Adipocyte (in vitro differentiated cells): ENCODE data around the gene CLEC20A.
A peak's percentile ranks its signal among the peaks of the same experiment; 100 is the strongest.
"Not testable (repeated sequence)": the region's sequence is repeated elsewhere in the genome, so short reads cannot be mapped to it uniquely, and the experiment has no call there.

Experiments used
- DNase-seq: peaks from one replicate; pipeline ENCODE4 v3.0.0-alpha.2; 2015; ENCODE audit warnings: low read depth
- H3K27me3 ChIP-seq: replicated peaks from 2 replicates; pipeline ENCODE4 v1.7.0; 2013; ENCODE audit warnings: mild to moderate bottlenecking, low read length, moderate library complexity; ENCODE audit not compliant: control insufficient read depth, insufficient read depth
- H3K36me3 ChIP-seq: 2 replicates; pipeline ENCODE4 v1.7.0; 2013; ENCODE audit warnings: low read length, mild to moderate bottlenecking, moderate library complexity; ENCODE audit not compliant: control insufficient read depth, insufficient read depth, severe bottlenecking
- H3K4me1 ChIP-seq: 2 replicates; pipeline ENCODE4 v1.7.0; 2013; ENCODE audit warnings: mild to moderate bottlenecking, low read length, moderate library complexity; ENCODE audit not compliant: control insufficient read depth, insufficient read depth
- H3K4me3 ChIP-seq: 2 replicates; pipeline ENCODE4 v1.7.0; 2013; ENCODE audit warnings: mild to moderate bottlenecking, low read length, moderate library complexity
- H3K9ac ChIP-seq: 2 replicates; pipeline ENCODE4 v1.7.0; 2013; ENCODE audit warnings: mild to moderate bottlenecking, low read length, moderate library complexity
- H3K9me3 ChIP-seq: 2 replicates; pipeline ENCODE4 v1.7.0; 2013; ENCODE audit warnings: mild to moderate bottlenecking, low read length, moderate library complexity; ENCODE audit not compliant: control insufficient read depth

CLEC20A gene

GRCh38 chr1:178506669-178507068, 9.9 kb upstream of the CLEC20A start:
- DNase-seq, result no peak
- H3K27me3 ChIP-seq, result peaks cover 6% of the 10 kb centered on the region

GRCh38 chr1:178506177-178506576, 9.4 kb upstream of the CLEC20A start:
- H3K27me3 ChIP-seq, result peaks cover 6% of the 10 kb centered on the region
- peaks cover 9% of the 10 kb centered on the region for H3K4me1 ChIP-seq
- no peaks in the 10 kb centered on the region for H3K9me3 ChIP-seq
- no peaks in the 10 kb centered on the region for H3K36me3 ChIP-seq
- no peak for DNase-seq
- H3K4me3 ChIP-seq, result no peak overlapping the region
- no peak overlapping the region for H3K9ac ChIP-seq

More at GRCh38 chr1:178506669-178507068, 9.9 kb upstream of the CLEC20A start:
- H3K4me3 ChIP-seq, result no peak overlapping the region
- no peak overlapping the region for H3K9ac ChIP-seq
- H3K4me1 ChIP-seq, result peaks cover 9% of the 10 kb centered on the region
- no peaks in the 10 kb centered on the region for H3K36me3 ChIP-seq
- no peaks in the 10 kb centered on the region for H3K9me3 ChIP-seq

GRCh38 chr1:178504286-178504685, 7.5 kb upstream of the CLEC20A start:
- H3K4me1 ChIP-seq, result peaks cover 6% of the 10 kb centered on the region
- peaks cover 6% of the 10 kb centered on the region for H3K27me3 ChIP-seq
- no peak overlapping the region for H3K4me3 ChIP-seq
- H3K9me3 ChIP-seq, result no peaks in the 10 kb centered on the region
- DNase-seq, result no peak
- no peaks in the 10 kb centered on the region for H3K36me3 ChIP-seq
- no peak overlapping the region for H3K9ac ChIP-seq

- Histone ChIP-seq H3K27me3 (peaks cover 6% of the 10 kb centered on the region), H3K4me1 (peaks cover 6% of the 10 kb centered on the region), H3K4me3 (no peak overlapping the region), H3K9me3 (no peaks in the 10 kb centered on the region), H3K36me3 (no peaks in the 10 kb centered on the region), H3K9ac (no peak overlapping the region)
- no peak for DNase-seq
These were observed 7.1 kb upstream of the CLEC20A start for GRCh38 chr1:178503849-178504248.

GRCh38 chr1:178503316-178503715, 6.6 kb upstream of the CLEC20A start:
- not testable (repeated sequence) for H3K36me3 ChIP-seq, H3K4me1 ChIP-seq, DNase-seq, H3K9ac ChIP-seq, H3K27me3 ChIP-seq, H3K4me3 ChIP-seq, H3K9me3 ChIP-seq

GRCh38 chr1:178502856-178503255, 6.1 kb upstream of the CLEC20A start:
- no peak for DNase-seq
- no peak overlapping the region for H3K4me3 ChIP-seq
- no peaks in the 10 kb centered on the region for H3K9me3 ChIP-seq

GRCh38 chr1:178502330-178502714, 5.6 kb upstream of the CLEC20A start:
- no peak overlapping the region for H3K4me3 ChIP-seq
- no peak for DNase-seq
- peaks cover 6% of the 10 kb centered on the region for H3K4me1 ChIP-seq
- H3K36me3 ChIP-seq, result no peaks in the 10 kb centered on the region
- H3K9me3 ChIP-seq, result no peaks in the 10 kb centered on the region
- peaks cover 6% of the 10 kb centered on the region for H3K27me3 ChIP-seq
- H3K9ac ChIP-seq, result no peak overlapping the region

More at GRCh38 chr1:178502856-178503255, 6.1 kb upstream of the CLEC20A start:
- Histone ChIP-seq H3K36me3 (no peaks in the 10 kb centered on the region), H3K27me3 (peaks cover 6% of the 10 kb centered on the region), H3K4me1 (peaks cover 6% of the 10 kb centered on the region), H3K9ac (no peak overlapping the region)

GRCh38 chr1:178501705-178502329, 5.1 kb upstream of the CLEC20A start:
- DNase-seq, result peak; percentile 88
- Histone ChIP-seq H3K9ac (no peak overlapping the region), H3K9me3 (no peaks in the 10 kb centered on the region), H3K4me1 (peaks cover 6% of the 10 kb centered on the region), H3K4me3 (no peak overlapping the region), H3K36me3 (no peaks in the 10 kb centered on the region), H3K27me3 (peaks cover 6% of the 10 kb centered on the region)

GRCh38 chr1:178500936-178501554, 4.3 kb upstream of the CLEC20A start:
- H3K4me1 ChIP-seq, result peaks cover 6% of the 10 kb centered on the region
- H3K9ac ChIP-seq, result no peak overlapping the region
- H3K36me3 ChIP-seq, result no peaks in the 10 kb centered on the region
- H3K27me3 ChIP-seq, result peaks cover 6% of the 10 kb centered on the region
- H3K4me3 ChIP-seq, result no peak overlapping the region
- DNase-seq, result no peak
- no peaks in the 10 kb centered on the region for H3K9me3 ChIP-seq

- Histone ChIP-seq H3K27me3 (peaks cover 4% of the 10 kb centered on the region), H3K4me1 (peaks cover 6% of the 10 kb centered on the region), H3K9ac (no peak overlapping the region), H3K36me3 (no peaks in the 10 kb centered on the region), H3K4me3 (no peak overlapping the region), H3K9me3 (no peaks in the 10 kb centered on the region)
- DNase-seq, result peak; percentile 5
These were observed 3.5 kb upstream of the CLEC20A start for GRCh38 chr1:178500091-178500770.

- Histone ChIP-seq H3K4me3 (no peak overlapping the region), H3K27me3 (no peaks in the 10 kb centered on the region), H3K9ac (no peak overlapping the region), H3K36me3 (no peaks in the 10 kb centered on the region), H3K9me3 (no peaks in the 10 kb centered on the region), H3K4me1 (peaks cover 6% of the 10 kb centered on the region)
- no peak for DNase-seq
These were observed 2.3 kb upstream of the CLEC20A start for GRCh38 chr1:178498896-178499675.
